Measurements from ENCODE around the gene GABRA5. TPM values are rescaled to one million over a fixed set of nuclear protein-coding genes. Genes with fewer than 3 reads are reported as not detected.

Gene GABRA5
- total and polyA plus RNA-seq, 2 of the 4 experiments (the other 2 are of a cell fraction) = 4.0 to 7.3 TPM

DNA sequence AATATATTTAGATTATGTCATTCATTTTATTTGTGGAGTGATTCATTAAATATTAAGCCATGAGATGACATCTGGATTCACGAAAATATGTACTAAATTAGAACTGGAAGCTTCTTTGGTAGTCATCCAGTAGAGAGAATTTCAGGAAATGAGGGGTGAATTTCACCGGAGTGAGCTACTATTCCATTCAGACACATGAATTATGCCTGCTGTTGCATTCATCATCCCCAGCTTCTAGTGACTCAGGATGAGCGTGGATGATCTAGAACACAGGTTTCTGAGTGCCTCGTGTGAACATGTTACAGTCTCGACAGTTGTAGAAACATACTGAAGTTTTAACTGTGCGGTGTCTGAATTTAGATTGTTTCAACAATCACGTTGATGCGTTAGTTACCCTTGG lies 61.2 kb downstream of the GABRA5 start:
- no TSS peak for BruUV-seq (replicated peaks)
- H3K4me3 ChIP-seq (ENCODE audit: insufficient read depth, low read depth, low read length) = no peak overlapping the region
- TF ChIP-seq, protein P1, sequence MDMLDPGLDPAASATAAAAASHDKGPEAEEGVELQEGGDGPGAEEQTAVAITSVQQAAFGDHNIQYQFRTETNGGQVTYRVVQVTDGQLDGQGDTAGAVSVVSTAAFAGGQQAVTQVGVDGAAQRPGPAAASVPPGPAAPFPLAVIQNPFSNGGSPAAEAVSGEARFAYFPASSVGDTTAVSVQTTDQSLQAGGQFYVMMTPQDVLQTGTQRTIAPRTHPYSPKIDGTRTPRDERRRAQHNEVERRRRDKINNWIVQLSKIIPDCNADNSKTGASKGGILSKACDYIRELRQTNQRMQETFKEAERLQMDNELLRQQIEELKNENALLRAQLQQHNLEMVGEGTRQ (IDR thresholded peaks at IDR 0.05; ENCODE audit: low read depth, low read length) = no peak
- TF ChIP-seq NFE2L2 (IDR thresholded peaks at IDR 0.05; ENCODE audit: low read depth, low read length) = no peak
- TF ChIP-seq MAFK (IDR thresholded peaks at IDR 0.05; ENCODE audit: low read depth, low read length) = no peak
- no peaks in the 10 kb centered on the region for H3K36me3 ChIP-seq (ENCODE audit: control insufficient read depth, insufficient read depth, low read length)
- ATAC-seq (ENCODE audit: low read depth) = no peak
- no peak overlapping the region for H4K5ac ChIP-seq (ENCODE audit: low read depth, low read length)
- dilution Hi-C loops (cut with HindIII; ENCODE audit: low sequenced_read_pairs, unreplicated experiment) (no loop called here), in situ Hi-C loops (cut with MboI; ENCODE audit: low sequenced_read_pairs) (no loop called here), intact Hi-C loops (cut with micrococcal nuclease) (no loop called here)
- no peak overlapping the region for H3K23ac ChIP-seq (ENCODE audit: low read depth, low read length)
- H2AFZ ChIP-seq (replicated peaks; ENCODE audit: low read length, poor library complexity) = no peak overlapping the region
- H3K4me2 ChIP-seq (ENCODE audit: low read depth, low read length) = no peak overlapping the region
- no peak overlapping the region for H3K9ac ChIP-seq (ENCODE audit: low read depth, low read length)
- H3K9me1 ChIP-seq (ENCODE audit: insufficient read depth, low read length) = no peaks in the 10 kb centered on the region
- H2AK5ac ChIP-seq (ENCODE audit: low read depth, low read length) = no peak overlapping the region
- no peak overlapping the region for H3K27ac ChIP-seq (ENCODE audit: insufficient read depth, low read length)
- peaks cover 13% of the 10 kb centered on the region for H3K9me3 ChIP-seq (ENCODE audit: control insufficient read depth, insufficient read depth, low read length)
- CTCF ChIA-PET = no interaction called here
- H3K4ac ChIP-seq (ENCODE audit: low read depth, low read length) = no peak overlapping the region
- no peak overlapping the region for H4K91ac ChIP-seq (ENCODE audit: insufficient read depth, low read depth, low read length)
- H3K18ac ChIP-seq (ENCODE audit: low read depth, low read length) = no peak overlapping the region
- no peak overlapping the region for H2AK9ac ChIP-seq (replicated peaks; ENCODE audit: low read depth, low read length, poor library complexity)
- no peak overlapping the region for H3K14ac ChIP-seq (replicated peaks; ENCODE audit: low read depth, low read length)
- H3K27me3 ChIP-seq (ENCODE audit: control insufficient read depth, insufficient read depth, low read length) = no peaks in the 10 kb centered on the region
- no peak overlapping the region for H4K8ac ChIP-seq (ENCODE audit: low read depth in 2 of 2, low read length in 2 of 2)
- H4K20me1 ChIP-seq (ENCODE audit: insufficient read depth, low read length) = no peaks in the 10 kb centered on the region
- no peak overlapping the region for H2BK15ac ChIP-seq (ENCODE audit: low read depth, low read length)
- H2BK20ac ChIP-seq (ENCODE audit: low read depth, low read length) = no peak overlapping the region
- H2BK5ac ChIP-seq (ENCODE audit: low read depth, low read length, poor library complexity, severe bottlenecking) = no peak overlapping the region
- no peak overlapping the region for H2BK120ac ChIP-seq (ENCODE audit: low read depth, low read length)
- no peaks in the 10 kb centered on the region for H3K4me1 ChIP-seq (ENCODE audit: control insufficient read depth, insufficient read depth, low read length)
- 34% methylated on average over 3 of the region's 8 CpGs; no CpG with 5 or more reads in 1 of the 2 experiments for WGBS, 2 experiments (ENCODE audit: extremely low coverage in 2 of 2, insufficient read length in 1 of 2)
- no peaks in the 10 kb centered on the region for H3K79me1 ChIP-seq (ENCODE audit: low read depth in 1 of 2, low read length in 2 of 2)
- no peak for DNase-seq
- POLR2A ChIA-PET (ENCODE audit: unreplicated experiment) = no interaction called here
- no peak overlapping the region for H3K56ac ChIP-seq (ENCODE audit: extremely low read depth, insufficient read depth, low read length)

Data from IMR-90 (cell line).